ENCODE results near the gene OPN3.

- no peak for TF ChIP-seq POLR2A (IDR thresholded peaks at IDR 0.05; ENCODE audit: extremely low read depth, insufficient read length)
- TF ChIP-seq, protein P1, sequence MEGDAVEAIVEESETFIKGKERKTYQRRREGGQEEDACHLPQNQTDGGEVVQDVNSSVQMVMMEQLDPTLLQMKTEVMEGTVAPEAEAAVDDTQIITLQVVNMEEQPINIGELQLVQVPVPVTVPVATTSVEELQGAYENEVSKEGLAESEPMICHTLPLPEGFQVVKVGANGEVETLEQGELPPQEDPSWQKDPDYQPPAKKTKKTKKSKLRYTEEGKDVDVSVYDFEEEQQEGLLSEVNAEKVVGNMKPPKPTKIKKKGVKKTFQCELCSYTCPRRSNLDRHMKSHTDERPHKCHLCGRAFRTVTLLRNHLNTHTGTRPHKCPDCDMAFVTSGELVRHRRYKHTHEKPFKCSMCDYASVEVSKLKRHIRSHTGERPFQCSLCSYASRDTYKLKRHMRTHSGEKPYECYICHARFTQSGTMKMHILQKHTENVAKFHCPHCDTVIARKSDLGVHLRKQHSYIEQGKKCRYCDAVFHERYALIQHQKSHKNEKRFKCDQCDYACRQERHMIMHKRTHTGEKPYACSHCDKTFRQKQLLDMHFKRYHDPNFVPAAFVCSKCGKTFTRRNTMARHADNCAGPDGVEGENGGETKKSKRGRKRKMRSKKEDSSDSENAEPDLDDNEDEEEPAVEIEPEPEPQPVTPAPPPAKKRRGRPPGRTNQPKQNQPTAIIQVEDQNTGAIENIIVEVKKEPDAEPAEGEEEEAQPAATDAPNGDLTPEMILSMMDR (IDR thresholded peaks at IDR 0.05; ENCODE audit: low read depth, low read length) = no peak
- TF ChIP-seq, protein P2, sequence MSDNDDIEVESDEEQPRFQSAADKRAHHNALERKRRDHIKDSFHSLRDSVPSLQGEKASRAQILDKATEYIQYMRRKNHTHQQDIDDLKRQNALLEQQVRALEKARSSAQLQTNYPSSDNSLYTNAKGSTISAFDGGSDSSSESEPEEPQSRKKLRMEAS (IDR thresholded peaks at IDR 0.05; ENCODE audit: low read depth, low read length) = no peak
- no peak for TF ChIP-seq MYC (IDR thresholded peaks at IDR 0.05; ENCODE audit: low read depth, low read length)
Observed at GRCh38 chr1:241638909-241639622, 1.1 kb downstream of the OPN3 start.

Data from NB4 (cell line).